Measurements from ENCODE around the gene SLC10A2. TPM values are rescaled to one million over a fixed set of nuclear protein-coding genes. Genes with fewer than 3 reads are reported as not detected.

Gene SLC10A2
- total RNA-seq, 1 donor from 2014 or later: not detected

DNA sequence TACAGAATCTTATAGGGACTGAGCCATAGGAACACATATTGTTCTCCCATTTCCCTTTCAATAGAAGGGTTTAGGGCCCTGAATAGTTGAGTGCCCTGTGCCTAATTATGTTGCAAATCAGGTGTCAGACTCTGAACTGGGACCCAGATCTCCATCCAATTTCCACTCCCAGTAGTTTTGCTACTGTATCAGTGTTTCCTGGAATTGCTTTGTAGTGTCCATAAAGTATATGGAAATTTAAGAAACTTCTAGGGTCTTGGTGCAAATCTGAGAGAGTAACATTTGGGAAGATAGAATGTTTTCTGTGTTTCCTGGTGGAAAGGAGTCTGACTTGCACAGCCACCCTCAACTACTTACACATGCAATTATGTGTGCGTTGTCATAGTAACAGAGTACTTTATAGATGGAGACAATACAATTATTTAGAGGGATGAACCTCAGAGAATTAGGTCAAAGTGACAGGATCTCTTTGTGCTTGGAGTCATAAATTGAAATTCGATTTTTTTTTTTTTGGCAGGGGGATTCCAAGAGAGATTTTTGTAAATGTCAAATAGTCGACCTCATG, 646 bp upstream of the SLC10A2 start:
- no peak overlapping the region for H3K4me3 ChIP-seq (ENCODE audit: low read depth, low read length)
- DNase-seq (ENCODE audit: low read depth): no peak
- no peaks in the 10 kb centered on the region for H3K27me3 ChIP-seq (ENCODE audit: control insufficient read depth, insufficient read depth, low read length)
- no peak for TF ChIP-seq CTCF (IDR thresholded peaks at IDR 0.05; ENCODE audit: insufficient read depth, low read length, poor library complexity, severe bottlenecking)
- no peaks in the 10 kb centered on the region for H3K36me3 ChIP-seq (ENCODE audit: control insufficient read depth, insufficient read depth, low read length)

GRCh38 chr13:103063376-103063775, 2.8 kb downstream of the SLC10A2 start:
- TF ChIP-seq CTCF (IDR thresholded peaks at IDR 0.05; ENCODE audit: insufficient read depth, low read length, poor library complexity, severe bottlenecking): no peak
- no peak for DNase-seq (ENCODE audit: low read depth)
- H3K27me3 ChIP-seq (ENCODE audit: control insufficient read depth, insufficient read depth, low read length): no peaks in the 10 kb centered on the region
- no peaks in the 10 kb centered on the region for H3K36me3 ChIP-seq (ENCODE audit: control insufficient read depth, insufficient read depth, low read length)
- no peak overlapping the region for H3K4me3 ChIP-seq (ENCODE audit: low read depth, low read length)

DNA sequence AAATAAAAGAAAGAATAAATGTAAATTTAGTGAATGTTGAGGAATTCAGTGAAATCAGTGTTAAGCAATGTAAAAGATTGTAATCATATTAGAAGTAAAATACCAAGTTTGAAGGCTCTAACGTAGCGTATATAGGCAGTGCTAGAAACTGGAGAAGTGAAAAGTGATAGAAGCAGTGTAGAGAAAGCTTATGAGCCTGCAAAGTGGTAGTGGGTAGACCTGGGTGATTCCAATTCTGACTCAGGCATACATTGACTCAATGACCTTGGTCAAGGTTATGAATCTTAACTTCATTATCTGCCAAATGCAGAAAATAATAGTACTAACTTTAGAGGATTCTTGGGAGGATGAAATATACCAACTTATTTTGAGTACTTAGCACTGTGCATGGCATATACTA, 4.1 kb downstream of the SLC10A2 start:
- Histone ChIP-seq H3K36me3 (ENCODE audit: control insufficient read depth, insufficient read depth, low read length) (no peaks in the 10 kb centered on the region), H3K27me3 (ENCODE audit: control insufficient read depth, insufficient read depth, low read length) (no peaks in the 10 kb centered on the region), H3K4me3 (ENCODE audit: low read depth, low read length) (no peak overlapping the region)
- no peak for TF ChIP-seq CTCF (IDR thresholded peaks at IDR 0.05; ENCODE audit: insufficient read depth, low read length, poor library complexity, severe bottlenecking)
- no peak for DNase-seq (ENCODE audit: low read depth)

DNA sequence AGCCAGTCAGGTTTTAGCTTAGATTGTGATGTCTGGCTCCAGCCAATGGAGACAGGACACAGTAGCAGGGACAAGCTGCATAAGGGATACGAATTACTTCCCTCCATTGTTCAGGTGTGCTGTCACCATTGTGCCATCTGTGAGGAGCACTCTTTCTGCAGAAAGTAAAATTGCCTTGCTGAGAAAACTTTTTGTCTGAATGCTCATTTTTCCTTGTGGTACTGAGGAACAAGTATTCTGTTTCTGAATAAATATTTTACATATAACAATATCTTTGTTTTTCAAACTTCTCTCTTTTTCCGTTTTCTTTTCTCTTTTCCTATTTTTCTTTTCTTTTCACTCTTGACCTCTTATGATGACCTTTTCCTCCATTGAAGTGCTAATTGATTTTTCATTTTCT, 10.2 kb downstream of the SLC10A2 start:
- H3K27me3 ChIP-seq (ENCODE audit: control insufficient read depth, insufficient read depth, low read length): no peaks in the 10 kb centered on the region
- TF ChIP-seq CTCF (IDR thresholded peaks at IDR 0.05; ENCODE audit: insufficient read depth, low read length, poor library complexity, severe bottlenecking): no peak

DNA sequence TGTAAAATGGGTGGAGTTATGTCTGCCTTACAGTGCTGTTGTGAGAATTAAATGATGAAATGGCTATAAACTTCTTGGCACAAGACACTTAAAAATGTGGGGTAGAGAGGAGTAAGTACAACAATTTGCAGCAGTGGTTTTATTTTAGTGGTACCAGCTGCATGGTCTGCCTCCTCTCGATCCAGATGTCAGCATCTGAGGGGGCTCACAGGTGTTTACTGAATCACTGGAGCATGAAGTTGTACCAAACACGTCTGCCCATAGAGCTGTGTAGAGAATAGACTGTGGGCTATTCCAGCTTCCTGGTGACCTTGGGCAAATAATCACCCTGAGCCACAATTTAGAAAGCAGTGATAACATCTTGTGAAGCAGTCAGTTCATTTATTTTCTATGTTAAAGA, 11.1 kb downstream of the SLC10A2 start:
- H3K36me3 ChIP-seq (ENCODE audit: control insufficient read depth, insufficient read depth, low read length): no peaks in the 10 kb centered on the region
- H3K4me3 ChIP-seq (ENCODE audit: low read depth, low read length): no peak overlapping the region
- no peak for TF ChIP-seq CTCF (IDR thresholded peaks at IDR 0.05; ENCODE audit: insufficient read depth, low read length, poor library complexity, severe bottlenecking)
- no peak for DNase-seq (ENCODE audit: low read depth)
- H3K27me3 ChIP-seq (ENCODE audit: control insufficient read depth, insufficient read depth, low read length): no peaks in the 10 kb centered on the region

More for the DNA sequence above, 10.2 kb downstream of the SLC10A2 start:
- no peaks in the 10 kb centered on the region for H3K36me3 ChIP-seq (ENCODE audit: control insufficient read depth, insufficient read depth, low read length)
- DNase-seq (ENCODE audit: low read depth): no peak
- no peak overlapping the region for H3K4me3 ChIP-seq (ENCODE audit: low read depth, low read length)

- no peak overlapping the region for H3K4me3 ChIP-seq (ENCODE audit: low read depth, low read length)
- DNase-seq (ENCODE audit: low read depth): no peak
- H3K27me3 ChIP-seq (ENCODE audit: control insufficient read depth, insufficient read depth, low read length): no peaks in the 10 kb centered on the region
- no peak for TF ChIP-seq CTCF (IDR thresholded peaks at IDR 0.05; ENCODE audit: insufficient read depth, low read length, poor library complexity, severe bottlenecking)
- no peaks in the 10 kb centered on the region for H3K36me3 ChIP-seq (ENCODE audit: control insufficient read depth, insufficient read depth, low read length)
Observed at GRCh38 chr13:103046676-103047075, 19.5 kb downstream of the SLC10A2 start.
